Measurements from ENCODE around the gene PIK3R5. TPM values are rescaled to one million over a fixed set of nuclear protein-coding genes. Genes with fewer than 3 reads are reported as not detected.

Gene PIK3R5
- total and polyA plus RNA-seq, 2 donors (not counting 1 experiment from before 2014, with no cell fraction given): 63.1 to 70.0 TPM

DNA sequence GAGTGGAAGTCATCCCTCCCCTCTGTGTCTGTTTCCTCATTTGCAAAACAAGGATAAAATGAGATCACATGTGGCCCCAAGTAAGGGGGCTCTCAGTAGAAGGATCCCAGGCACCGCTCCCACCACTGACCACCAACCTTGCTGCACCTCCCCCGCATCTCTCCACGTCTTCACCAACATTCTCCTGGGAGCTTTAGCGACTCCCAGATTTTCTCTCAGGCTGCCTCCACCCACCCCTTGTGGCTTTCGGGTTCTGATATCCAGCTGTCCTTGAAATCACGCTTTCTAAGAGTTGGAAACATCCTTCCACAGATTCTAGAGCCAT is 39.4 kb upstream of the PIK3R5 start:
- ATAC-seq (ENCODE audit: low read depth): no peak
- CTCF ChIA-PET: interaction anchor here (1.0 kb wide), 1 partner anchor 219 kb away, joined by 4 read pairs; no protein-coding TSS in a partner anchor
- peaks cover 29% of the 10 kb centered on the region for H3K4me1 Mint-ChIP-seq
- H3K27me3 Mint-ChIP-seq: peaks cover 61% of the 10 kb centered on the region
- H3K4me3 Mint-ChIP-seq: peak overlapping the region; percentile 64
- TF ChIP-seq, protein P1, sequence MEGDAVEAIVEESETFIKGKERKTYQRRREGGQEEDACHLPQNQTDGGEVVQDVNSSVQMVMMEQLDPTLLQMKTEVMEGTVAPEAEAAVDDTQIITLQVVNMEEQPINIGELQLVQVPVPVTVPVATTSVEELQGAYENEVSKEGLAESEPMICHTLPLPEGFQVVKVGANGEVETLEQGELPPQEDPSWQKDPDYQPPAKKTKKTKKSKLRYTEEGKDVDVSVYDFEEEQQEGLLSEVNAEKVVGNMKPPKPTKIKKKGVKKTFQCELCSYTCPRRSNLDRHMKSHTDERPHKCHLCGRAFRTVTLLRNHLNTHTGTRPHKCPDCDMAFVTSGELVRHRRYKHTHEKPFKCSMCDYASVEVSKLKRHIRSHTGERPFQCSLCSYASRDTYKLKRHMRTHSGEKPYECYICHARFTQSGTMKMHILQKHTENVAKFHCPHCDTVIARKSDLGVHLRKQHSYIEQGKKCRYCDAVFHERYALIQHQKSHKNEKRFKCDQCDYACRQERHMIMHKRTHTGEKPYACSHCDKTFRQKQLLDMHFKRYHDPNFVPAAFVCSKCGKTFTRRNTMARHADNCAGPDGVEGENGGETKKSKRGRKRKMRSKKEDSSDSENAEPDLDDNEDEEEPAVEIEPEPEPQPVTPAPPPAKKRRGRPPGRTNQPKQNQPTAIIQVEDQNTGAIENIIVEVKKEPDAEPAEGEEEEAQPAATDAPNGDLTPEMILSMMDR (IDR thresholded peaks at IDR 0.05): no peak
- no peak for TF ChIP-seq EZH2 (IDR thresholded peaks at IDR 0.05; ENCODE audit: borderline replicate concordance, insufficient read depth, low read depth, low read length, poor library complexity, severe bottlenecking)
- peaks cover 0 to 26% (median 0%) of the 10 kb centered on the region in 3 donors for H3K9me3 ChIP-seq (ENCODE audit: control extremely low read depth in 1 of 3, control insufficient read depth in 2 of 3, insufficient read depth in 1 of 3, low read length in 2 of 3)
- H3K9me3 Mint-ChIP-seq (ENCODE audit: insufficient read depth): no peaks in the 10 kb centered on the region
- H3K4me2 ChIP-seq (replicated peaks; ENCODE audit: low read depth, low read length, poor library complexity, severe bottlenecking): no peak overlapping the region
- H3K79me2 ChIP-seq (ENCODE audit: control insufficient read depth, insufficient read depth, low read length): no peaks in the 10 kb centered on the region
- H2AFZ ChIP-seq (ENCODE audit: insufficient read depth, low read depth, low read length, poor library complexity, severe bottlenecking): no peak overlapping the region
- H3K27ac Mint-ChIP-seq: no peak overlapping the region
- no peak overlapping the region for H3K27ac ChIP-seq (ENCODE audit: low read length in 2 of 2)
- POLR2A ChIA-PET: no interaction called here
- no peak overlapping the region for H3K4me3 ChIP-seq (ENCODE audit: control extremely low read depth in 1 of 5, extremely low read depth in 1 of 5, insufficient read depth in 1 of 5, low read depth in 2 of 5, low read length in 4 of 5)
- intact Hi-C loops (cut with micrococcal nuclease): no loop called here
- 82% methylated on average over 3 of the region's 6 CpGs for WGBS (ENCODE audit: insufficient coverage)
- H3K36me3 ChIP-seq (replicated peaks in 1 of 2; ENCODE audit: control extremely low read depth in 1 of 2, control insufficient read depth in 1 of 2, extremely low read depth in 1 of 2, insufficient read depth in 2 of 2, low read length in 1 of 2): no peaks in the 10 kb centered on the region
- peaks cover 0 to 60% (median 38%) of the 10 kb centered on the region in 4 experiments for H3K27me3 ChIP-seq (replicated peaks in 1 of 4; ENCODE audit: control extremely low read depth in 1 of 4, control insufficient read depth in 3 of 4, insufficient read depth in 4 of 4, low read length in 3 of 4)
- peaks cover 32 to 34% of the 10 kb centered on the region in 2 donors for H3K4me1 ChIP-seq (ENCODE audit: control insufficient read depth in 2 of 2, insufficient read depth in 2 of 2, low read length in 2 of 2)
- DNase-seq: no peak
- H4K20me1 ChIP-seq (ENCODE audit: control insufficient read depth, insufficient read depth, low read length, poor library complexity, severe bottlenecking): no peaks in the 10 kb centered on the region
- no peak overlapping the region for H3K9ac ChIP-seq (ENCODE audit: low read length)

DNA sequence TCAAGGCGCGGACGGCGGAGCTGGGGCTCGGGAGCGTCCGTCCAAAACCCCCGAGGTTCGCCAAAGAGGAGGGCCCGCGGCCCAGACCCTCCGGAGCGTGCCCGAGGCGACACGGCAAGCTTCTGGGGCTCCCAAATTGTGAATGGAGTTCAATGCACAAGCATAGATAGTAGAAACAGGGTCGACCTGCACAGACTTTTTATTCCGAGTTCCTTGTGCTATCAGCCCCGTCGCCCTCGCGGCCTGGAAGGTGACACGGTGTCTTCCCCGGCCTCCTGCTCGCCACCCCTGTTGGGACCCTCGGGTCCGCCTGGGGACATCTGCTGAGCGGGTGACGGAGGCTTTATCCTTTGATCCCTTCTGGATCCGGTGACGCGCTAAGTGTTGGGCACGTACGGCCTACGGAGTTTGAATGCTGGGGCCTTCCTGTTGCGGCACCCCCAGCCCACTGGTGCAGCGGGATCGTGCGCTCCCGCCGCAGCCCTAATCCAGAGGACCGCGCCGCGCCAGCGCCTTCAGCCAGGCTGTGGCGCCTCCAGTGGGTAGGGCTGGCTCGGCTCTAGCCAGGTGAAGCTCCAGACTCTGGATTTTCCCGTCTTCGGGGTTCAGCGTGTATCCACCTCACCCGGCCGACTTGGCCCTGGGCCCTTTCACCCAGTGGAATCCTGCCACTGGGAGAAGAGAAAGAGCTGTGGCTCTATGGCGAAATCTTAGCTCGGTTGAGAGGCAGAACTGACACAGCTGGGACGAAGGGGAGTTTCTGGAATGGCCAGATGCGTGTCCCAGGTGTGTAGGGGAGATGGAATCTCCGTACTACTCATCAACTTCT is 38.8 kb upstream of the PIK3R5 start:
- Histone ChIP-seq H3K9me3 (ENCODE audit: control extremely low read depth in 1 of 3, control insufficient read depth in 2 of 3, insufficient read depth in 1 of 3, low read length in 2 of 3) (peaks cover 0 to 26% (median 0%) of the 10 kb centered on the region in 3 donors), H3K27ac (ENCODE audit: low read length in 2 of 2) (no peak overlapping the region), H4K20me1 (ENCODE audit: control insufficient read depth, insufficient read depth, low read length, poor library complexity, severe bottlenecking) (no peaks in the 10 kb centered on the region), H3K4me3 (ENCODE audit: control extremely low read depth in 1 of 5, extremely low read depth in 1 of 5, insufficient read depth in 1 of 5, low read depth in 2 of 5, low read length in 4 of 5) (peak overlapping the region in 3 of 5 experiments; percentile 32 to 47 (median 36)), H3K4me1 (ENCODE audit: control insufficient read depth in 2 of 2, insufficient read depth in 2 of 2, low read length in 2 of 2) (peaks cover 32 to 34% of the 10 kb centered on the region in 2 donors), H3K9ac (ENCODE audit: low read length) (peak overlapping the region; percentile 50), H3K4me2 (replicated peaks; ENCODE audit: low read depth, low read length, poor library complexity, severe bottlenecking) (peak overlapping the region; percentile 93), H3K27me3 (replicated peaks in 1 of 4; ENCODE audit: control extremely low read depth in 1 of 4, control insufficient read depth in 3 of 4, insufficient read depth in 4 of 4, low read length in 3 of 4) (peaks cover 0 to 60% (median 34%) of the 10 kb centered on the region in 4 experiments), H2AFZ (ENCODE audit: insufficient read depth, low read depth, low read length, poor library complexity, severe bottlenecking) (peak overlapping the region; percentile 52), H3K36me3 (replicated peaks in 1 of 2; ENCODE audit: control extremely low read depth in 1 of 2, control insufficient read depth in 1 of 2, extremely low read depth in 1 of 2, insufficient read depth in 2 of 2, low read length in 1 of 2) (no peaks in the 10 kb centered on the region), H3K79me2 (ENCODE audit: control insufficient read depth, insufficient read depth, low read length) (no peaks in the 10 kb centered on the region)
- Mint-ChIP-seq H3K9me3 (ENCODE audit: insufficient read depth) (no peaks in the 10 kb centered on the region), H3K4me3 (peak overlapping the region; percentile 64), H3K27ac (no peak overlapping the region), H3K4me1 (peaks cover 29% of the 10 kb centered on the region), H3K27me3 (peaks cover 57% of the 10 kb centered on the region)
- intact Hi-C loops (cut with micrococcal nuclease): no loop called here
- ChIA-PET CTCF (interaction anchor here (0.7 to 2.7 kb wide), 4 partner anchors 15 to 1134 kb away, joined by 3 to 13 read pairs (median 4); no protein-coding TSS in a partner anchor), POLR2A (no interaction called here)
- ATAC-seq (ENCODE audit: low read depth) (no peak), DNase-seq (peak; percentile 50)
- 13% methylated on average over 57 of the region's 58 CpGs for WGBS (ENCODE audit: insufficient coverage)
- TF ChIP-seq, protein P1 (IDR thresholded peaks at IDR 0.05): no peak
- peak; percentile 73 for TF ChIP-seq EZH2 (IDR thresholded peaks at IDR 0.05; ENCODE audit: borderline replicate concordance, insufficient read depth, low read depth, low read length, poor library complexity, severe bottlenecking)

All from B cell (primary cell).